Astrocyte (in vitro differentiated cells and primary cell): ENCODE data around the gene B9D1. TPM values are rescaled to one million over a fixed set of nuclear protein-coding genes. Genes with fewer than 3 reads are reported as not detected.

Source experiments
- DNase-seq: peaks from one replicate; pipeline ENCODE4 v3.0.0-alpha.2; 2010; ENCODE audit warnings: low read depth
- FAIRE-seq: peaks from 2 replicates; lab custom pipeline; 2011; peaks lifted over from hg19 to GRCh38; lab: Jason Lieb, UNC
- H2AFZ ChIP-seq: 2 replicates; pipeline ENCODE4 v1.6.0; 2012; ENCODE audit warnings: low read depth, low read length, inconsistent platforms
- H3K27ac ChIP-seq: 2 replicates; pipeline ENCODE4 v1.5.1; 2011; ENCODE audit warnings: low read depth, low read length, inconsistent platforms
- H3K27me3 ChIP-seq: 2 replicates; pipeline ENCODE4 v1.6.0; 2011; ENCODE audit warnings: low read length, inconsistent platforms; ENCODE audit not compliant: insufficient read depth
- H3K36me3 ChIP-seq: 2 replicates; pipeline ENCODE4 v1.5.1; 2011; ENCODE audit warnings: low read length, inconsistent platforms; ENCODE audit not compliant: insufficient read depth
- H3K4me1 ChIP-seq: 2 replicates; pipeline ENCODE4 v1.5.1; 2011; ENCODE audit warnings: low read length, inconsistent platforms; ENCODE audit not compliant: insufficient read depth
- H3K4me2 ChIP-seq: 2 replicates; pipeline ENCODE4 v1.6.0; 2012; ENCODE audit warnings: low read length, inconsistent platforms
- H3K4me3 ChIP-seq: 2 replicates; pipeline ENCODE4 v1.5.1; 2011; ENCODE audit warnings: low read depth, mild to moderate bottlenecking, low read length, inconsistent platforms; ENCODE audit not compliant: insufficient read depth
- H3K79me2 ChIP-seq: 2 replicates; pipeline ENCODE4 v1.6.0; 2012; ENCODE audit warnings: mild to moderate bottlenecking, low read length, inconsistent platforms; ENCODE audit not compliant: insufficient read depth
- H3K9ac ChIP-seq: 2 replicates; pipeline ENCODE4 v1.6.0; 2012; ENCODE audit warnings: mild to moderate bottlenecking, low read length, inconsistent platforms
- H3K9me3 ChIP-seq: 2 replicates; pipeline ENCODE4 v1.5.1; 2012; ENCODE audit warnings: low read depth, mild to moderate bottlenecking, low read length, inconsistent platforms; ENCODE audit not compliant: insufficient read depth
- H4K20me1 ChIP-seq: 2 replicates; pipeline ENCODE4 v1.6.0; 2012; ENCODE audit warnings: low read length, inconsistent platforms; ENCODE audit not compliant: insufficient read depth
- H3K27ac Mint-ChIP-seq: one replicate; pipeline ENCODE4 v1.8.0; 2021; ENCODE audit warnings: mild to moderate bottlenecking, mixed read lengths; ENCODE audit not compliant: unreplicated experiment
- H3K27me3 Mint-ChIP-seq: one replicate; pipeline ENCODE4 v1.8.0; 2021; ENCODE audit warnings: low read depth, mixed read lengths; ENCODE audit not compliant: unreplicated experiment
- H3K36me3 Mint-ChIP-seq: one replicate; pipeline ENCODE4 v1.8.0; 2021; ENCODE audit warnings: low read depth, mixed read lengths; ENCODE audit not compliant: unreplicated experiment
- H3K4me1 Mint-ChIP-seq: one replicate; pipeline ENCODE4 v1.8.0; 2021; ENCODE audit warnings: low read depth, mixed read lengths; ENCODE audit not compliant: unreplicated experiment
- H3K4me3 Mint-ChIP-seq: one replicate; pipeline ENCODE4 v1.8.0; 2021; ENCODE audit warnings: mild to moderate bottlenecking, moderate library complexity, mixed read lengths; ENCODE audit not compliant: unreplicated experiment
- H3K9me3 Mint-ChIP-seq: one replicate; pipeline ENCODE4 v1.8.0; 2021; ENCODE audit warnings: mild to moderate bottlenecking, mixed read lengths; ENCODE audit not compliant: unreplicated experiment
- CTCF ChIP-seq: IDR thresholded peaks from 2 replicates; pipeline ENCODE4 v1.5.1; 2011; ENCODE audit warnings: low read depth, mild to moderate bottlenecking, inconsistent platforms, low read length, moderate library complexity; ENCODE audit not compliant: insufficient read depth
- EZH2 ChIP-seq: IDR thresholded peaks from 2 replicates; pipeline ENCODE4 v1.6.1; 2012; ENCODE audit warnings: mild to moderate bottlenecking, low read length, inconsistent platforms; ENCODE audit not compliant: insufficient read depth
- total RNA-seq: library from RNA; stranded (reverse); gene quantifications from 2 replicates; pipeline ENCODE4 v1.2.1, GENCODE V29; 2021

The B9D1 gene
- total RNA-seq, 1 donor from 2014 or later = 10.2 TPM

- Histone ChIP-seq H3K79me2 (no peaks in the 10 kb centered on the region), H3K36me3 (no peaks in the 10 kb centered on the region), H3K9ac (no peak overlapping the region), H4K20me1 (peaks cover 4% of the 10 kb centered on the region), H3K4me3 (no peak overlapping the region), H2AFZ (no peak overlapping the region), H3K9me3 (no peaks in the 10 kb centered on the region), H3K4me1 (peaks cover 13% of the 10 kb centered on the region), H3K4me2 (peak overlapping the region; percentile 33), H3K27me3 (no peaks in the 10 kb centered on the region), H3K27ac (no peak overlapping the region)
- Mint-ChIP-seq H3K36me3 (peaks cover 5% of the 10 kb centered on the region), H3K4me1 (peaks cover 4% of the 10 kb centered on the region), H3K4me3 (no peak overlapping the region), H3K27me3 (peaks cover 9% of the 10 kb centered on the region), H3K9me3 (no peaks in the 10 kb centered on the region), H3K27ac (no peak overlapping the region)
- no peak for DNase-seq
- TF ChIP-seq CTCF (no peak), EZH2 (no peak)
- no peak for FAIRE-seq
Measured at GRCh38 chr17:19364699-19365498, 2.4 kb upstream of the B9D1 start.

GRCh38 chr17:19363460-19364035, 1.0 kb upstream of the B9D1 start:
- Histone ChIP-seq H3K9ac (no peak overlapping the region), H3K27me3 (no peaks in the 10 kb centered on the region), H3K4me1 (peaks cover 13% of the 10 kb centered on the region), H3K27ac (no peak overlapping the region), H3K36me3 (no peaks in the 10 kb centered on the region), H3K4me3 (no peak overlapping the region), H4K20me1 (peaks cover 5% of the 10 kb centered on the region), H2AFZ (no peak overlapping the region), H3K9me3 (no peaks in the 10 kb centered on the region), H3K79me2 (no peaks in the 10 kb centered on the region), H3K4me2 (peak overlapping the region; percentile 89)
- DNase-seq (no peak), FAIRE-seq (no peak)
- Mint-ChIP-seq H3K27me3 (peaks cover 12% of the 10 kb centered on the region), H3K9me3 (no peaks in the 10 kb centered on the region), H3K36me3 (peaks cover 9% of the 10 kb centered on the region), H3K27ac (no peak overlapping the region), H3K4me3 (peak overlapping the region; percentile 62), H3K4me1 (peaks cover 4% of the 10 kb centered on the region)
- TF ChIP-seq CTCF (no peak), EZH2 (no peak)

GRCh38 chr17:19363114-19363438, 553 bp upstream of the B9D1 start:
- DNase-seq (no peak), FAIRE-seq (no peak)
- Histone ChIP-seq H3K9ac (peak overlapping the region; percentile 84), H3K9me3 (no peaks in the 10 kb centered on the region), H3K79me2 (no peaks in the 10 kb centered on the region), H3K4me1 (peaks cover 9% of the 10 kb centered on the region), H3K27ac (no peak overlapping the region), H3K36me3 (no peaks in the 10 kb centered on the region), H3K4me3 (peak overlapping the region; percentile 75), H2AFZ (peak overlapping the region; percentile 91), H3K4me2 (peak overlapping the region; percentile 89), H4K20me1 (peaks cover 5% of the 10 kb centered on the region), H3K27me3 (no peaks in the 10 kb centered on the region)
- Mint-ChIP-seq H3K36me3 (peaks cover 12% of the 10 kb centered on the region), H3K27me3 (peaks cover 12% of the 10 kb centered on the region), H3K4me3 (peak overlapping the region; percentile 87), H3K4me1 (peaks cover 4% of the 10 kb centered on the region), H3K9me3 (no peaks in the 10 kb centered on the region), H3K27ac (no peak overlapping the region)
- TF ChIP-seq CTCF = no peak
- no peak for TF ChIP-seq EZH2
